ENCODE data around the gene SCD5. TPM values are rescaled to one million over a fixed set of nuclear protein-coding genes. Genes with fewer than 3 reads are reported as not detected.

The SCD5 gene
- total and polyA plus RNA-seq, 9 of the 15 experiments (the other 6 are each of a cell fraction or from before 2014, with no cell fraction given) = 0.01 to 0.20 (median 0.03) TPM; not detected in 5

DNA sequence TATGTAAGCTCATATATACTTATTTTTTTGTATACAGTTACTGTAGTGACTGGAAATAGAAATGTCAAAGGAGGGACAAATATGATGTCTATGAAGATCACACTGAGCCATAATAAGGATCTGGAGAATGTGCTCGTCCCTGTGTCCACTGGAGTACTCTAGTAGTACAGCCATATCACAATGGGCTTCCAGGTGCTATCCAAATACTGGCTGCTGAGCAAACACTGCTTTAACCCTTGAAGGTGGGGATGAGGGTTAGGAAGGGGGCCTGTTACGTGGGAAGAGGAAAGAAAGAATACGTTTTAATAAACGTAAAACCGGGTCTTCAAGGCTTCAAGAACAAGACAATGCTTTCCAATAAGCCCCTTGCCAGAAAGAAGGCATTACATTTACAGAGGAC, 207.0 kb downstream of the SCD5 start (continued):
- TF ChIP-seq ZNF175 (CRISPR knock-in tag; IDR thresholded peaks at IDR 0.05; ENCODE audit: low read depth) (no peak), CBX1 (IDR thresholded peaks at IDR 0.05; ENCODE audit: low read depth) (no peak), GATAD2A (IDR thresholded peaks at IDR 0.05) (no peak), POLR2A (conservative IDR thresholded peaks at IDR 0.05) (no peak), SMARCB1 (IDR thresholded peaks at IDR 0.05; ENCODE audit: insufficient read length, low read depth) (no peak), PHF8 (IDR thresholded peaks at IDR 0.05; ENCODE audit: borderline replicate concordance, low read length) (no peak)
- TF ChIP-seq, protein P1, sequence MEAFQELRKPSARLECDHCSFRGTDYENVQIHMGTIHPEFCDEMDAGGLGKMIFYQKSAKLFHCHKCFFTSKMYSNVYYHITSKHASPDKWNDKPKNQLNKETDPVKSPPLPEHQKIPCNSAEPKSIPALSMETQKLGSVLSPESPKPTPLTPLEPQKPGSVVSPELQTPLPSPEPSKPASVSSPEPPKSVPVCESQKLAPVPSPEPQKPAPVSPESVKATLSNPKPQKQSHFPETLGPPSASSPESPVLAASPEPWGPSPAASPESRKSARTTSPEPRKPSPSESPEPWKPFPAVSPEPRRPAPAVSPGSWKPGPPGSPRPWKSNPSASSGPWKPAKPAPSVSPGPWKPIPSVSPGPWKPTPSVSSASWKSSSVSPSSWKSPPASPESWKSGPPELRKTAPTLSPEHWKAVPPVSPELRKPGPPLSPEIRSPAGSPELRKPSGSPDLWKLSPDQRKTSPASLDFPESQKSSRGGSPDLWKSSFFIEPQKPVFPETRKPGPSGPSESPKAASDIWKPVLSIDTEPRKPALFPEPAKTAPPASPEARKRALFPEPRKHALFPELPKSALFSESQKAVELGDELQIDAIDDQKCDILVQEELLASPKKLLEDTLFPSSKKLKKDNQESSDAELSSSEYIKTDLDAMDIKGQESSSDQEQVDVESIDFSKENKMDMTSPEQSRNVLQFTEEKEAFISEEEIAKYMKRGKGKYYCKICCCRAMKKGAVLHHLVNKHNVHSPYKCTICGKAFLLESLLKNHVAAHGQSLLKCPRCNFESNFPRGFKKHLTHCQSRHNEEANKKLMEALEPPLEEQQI (IDR thresholded peaks at IDR 0.05) = no peak

DNA sequence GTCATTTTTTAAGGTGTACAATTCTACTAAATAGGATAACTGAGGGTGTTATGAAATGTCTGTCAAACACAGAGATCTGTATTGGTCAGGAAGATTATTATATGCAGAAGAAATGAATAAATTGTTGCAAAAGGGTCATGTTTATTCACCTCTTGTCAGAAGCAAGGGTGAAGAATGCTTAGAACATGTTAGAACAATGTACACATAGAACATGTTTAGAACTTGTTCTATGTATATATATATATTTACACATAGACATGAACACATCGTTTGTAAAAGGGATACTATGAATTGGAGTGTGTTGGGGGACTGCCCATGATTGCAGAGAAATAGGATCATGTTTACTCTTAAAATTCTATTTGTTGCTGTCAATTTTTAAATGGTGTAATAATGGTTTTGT, 208.8 kb downstream of the SCD5 start:
- POLR2A ChIA-PET = no interaction called here
- Histone ChIP-seq H3K4me1 (replicated peaks in 1 of 2; ENCODE audit: control insufficient read depth in 2 of 2, insufficient read depth in 2 of 2, low read length in 2 of 2) (no peaks in the 10 kb centered on the region), H4K20me1 (replicated peaks; ENCODE audit: control insufficient read depth, insufficient read depth, low read length) (no peaks in the 10 kb centered on the region), H3K79me2 (ENCODE audit: control insufficient read depth, insufficient read depth, low read length) (no peaks in the 10 kb centered on the region), H3K4me3 (no peak overlapping the region), H2AFZ (ENCODE audit: low read depth, low read length) (no peak overlapping the region), H3K27me3 (ENCODE audit: control insufficient read depth in 2 of 2, insufficient read depth in 2 of 2, low read length in 2 of 2) (peaks cover 3 to 25% of the 10 kb centered on the region in 2 experiments; a peak in 2 of 5 replicates), H3K4me2 (ENCODE audit: insufficient read depth, low read length) (no peak overlapping the region), H3K27ac (ENCODE audit: extremely low read depth, low read depth, low read length) (no peak overlapping the region), H3K9me3 (replicated peaks; ENCODE audit: control insufficient read depth, insufficient read depth, low read depth, low read length) (no peaks in the 10 kb centered on the region), H3K9ac (ENCODE audit: insufficient read depth in 1 of 2, low read depth in 2 of 2, low read length in 2 of 2) (no peak overlapping the region), H3K9me1 (ENCODE audit: control insufficient read depth, insufficient read depth, low read length) (no peaks in the 10 kb centered on the region), H3K36me3 (ENCODE audit: control insufficient read depth, insufficient read depth, low read length) (no peaks in the 10 kb centered on the region)
- BruUV-seq (replicated peaks) = no TSS peak
- CTCF ChIA-PET (ENCODE audit: low intra/inter-chr PET ratio) = no interaction called here
- TF ChIP-seq ZNF324 (CRISPR knock-in tag; IDR thresholded peaks at IDR 0.05) (no peak), MEIS2 (IDR thresholded peaks at IDR 0.05; ENCODE audit: partially characterized antibody) (no peak), TBP (optimal IDR thresholded peaks at IDR 0.05; ENCODE audit: low read depth, low read length) (no peak), ZNF12 (CRISPR knock-in tag; IDR thresholded peaks at IDR 0.05) (no peak), ZNF436 (CRISPR knock-in tag; IDR thresholded peaks at IDR 0.05) (no peak), STAT5A (IDR thresholded peaks at IDR 0.05; ENCODE audit: borderline replicate concordance, low read length) (no peak), LEF1 (IDR thresholded peaks at IDR 0.05) (no peak)
- TF ChIP-seq, protein P2, sequence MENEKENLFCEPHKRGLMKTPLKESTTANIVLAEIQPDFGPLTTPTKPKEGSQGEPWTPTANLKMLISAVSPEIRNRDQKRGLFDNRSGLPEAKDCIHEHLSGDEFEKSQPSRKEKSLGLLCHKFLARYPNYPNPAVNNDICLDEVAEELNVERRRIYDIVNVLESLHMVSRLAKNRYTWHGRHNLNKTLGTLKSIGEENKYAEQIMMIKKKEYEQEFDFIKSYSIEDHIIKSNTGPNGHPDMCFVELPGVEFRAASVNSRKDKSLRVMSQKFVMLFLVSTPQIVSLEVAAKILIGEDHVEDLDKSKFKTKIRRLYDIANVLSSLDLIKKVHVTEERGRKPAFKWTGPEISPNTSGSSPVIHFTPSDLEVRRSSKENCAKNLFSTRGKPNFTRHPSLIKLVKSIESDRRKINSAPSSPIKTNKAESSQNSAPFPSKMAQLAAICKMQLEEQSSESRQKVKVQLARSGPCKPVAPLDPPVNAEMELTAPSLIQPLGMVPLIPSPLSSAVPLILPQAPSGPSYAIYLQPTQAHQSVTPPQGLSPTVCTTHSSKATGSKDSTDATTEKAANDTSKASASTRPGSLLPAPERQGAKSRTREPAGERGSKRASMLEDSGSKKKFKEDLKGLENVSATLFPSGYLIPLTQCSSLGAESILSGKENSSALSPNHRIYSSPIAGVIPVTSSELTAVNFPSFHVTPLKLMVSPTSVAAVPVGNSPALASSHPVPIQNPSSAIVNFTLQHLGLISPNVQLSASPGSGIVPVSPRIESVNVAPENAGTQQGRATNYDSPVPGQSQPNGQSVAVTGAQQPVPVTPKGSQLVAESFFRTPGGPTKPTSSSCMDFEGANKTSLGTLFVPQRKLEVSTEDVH (IDR thresholded peaks at IDR 0.05; ENCODE audit: low read depth, partially characterized antibody) = no peak
- TF ChIP-seq, protein P3, sequence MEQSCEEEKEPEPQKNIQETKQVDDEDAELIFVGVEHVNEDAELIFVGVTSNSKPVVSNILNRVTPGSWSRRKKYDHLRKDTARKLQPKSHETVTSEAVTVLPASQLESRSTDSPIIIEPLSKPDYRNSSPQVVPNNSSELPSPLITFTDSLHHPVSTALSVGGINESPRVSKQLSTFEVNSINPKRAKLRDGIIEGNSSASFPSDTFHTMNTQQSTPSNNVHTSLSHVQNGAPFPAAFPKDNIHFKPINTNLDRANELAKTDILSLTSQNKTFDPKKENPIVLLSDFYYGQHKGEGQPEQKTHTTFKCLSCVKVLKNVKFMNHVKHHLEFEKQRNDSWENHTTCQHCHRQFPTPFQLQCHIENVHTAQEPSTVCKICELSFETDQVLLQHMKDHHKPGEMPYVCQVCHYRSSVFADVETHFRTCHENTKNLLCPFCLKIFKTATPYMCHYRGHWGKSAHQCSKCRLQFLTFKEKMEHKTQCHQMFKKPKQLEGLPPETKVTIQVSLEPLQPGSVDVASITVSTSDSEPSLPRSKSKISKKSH (CRISPR knock-in tag; IDR thresholded peaks at IDR 0.05) = no peak
- intact Hi-C loops (cut with micrococcal nuclease) = no loop called here
- ATAC-seq (no peak), DNase-seq (ENCODE audit: extremely low read depth in 1 of 4, low spot score in 3 of 4) (no peak), FAIRE-seq (no peak)
- 0% methylated on average over 1 of the region's 1 CpG for WGBS (ENCODE audit: insufficient coverage, low coverage, missing lambda C conversion rate)
- in situ Hi-C loops (cut with MboI) = no loop called here
